ENCODE measurements around the gene MPV17. TPM values are rescaled to one million over a fixed set of nuclear protein-coding genes. Genes with fewer than 3 reads are reported as not detected.

MPV17 gene
- total and polyA plus RNA-seq, 2 donors (not counting 1 experiment from before 2014, with no cell fraction given) = 103 to 137 TPM

- intact Hi-C loops (cut with micrococcal nuclease) = no loop called here
- WGBS (ENCODE audit: insufficient coverage) = 95% methylated on average over 7 of the region's 9 CpGs
- no peak for TF ChIP-seq CTCF (IDR thresholded peaks at IDR 0.05)
- no peak for TF ChIP-seq EZH2 (IDR thresholded peaks at IDR 0.05; ENCODE audit: borderline replicate concordance, insufficient read depth, low read depth, low read length, poor library complexity, severe bottlenecking)
- ChIA-PET CTCF (interaction anchor here (1.5 to 1.8 kb wide), 2 partner anchors 11 to 35 kb away, joined by 3 to 9 read pairs; no protein-coding TSS in a partner anchor), POLR2A (no interaction called here)
- DNase-seq (no peak), ATAC-seq (ENCODE audit: low read depth) (no peak)
- Histone ChIP-seq H2AFZ (ENCODE audit: insufficient read depth, low read depth, low read length, poor library complexity, severe bottlenecking) (no peak overlapping the region), H3K9ac (ENCODE audit: low read length) (no peak overlapping the region), H3K9me3 (ENCODE audit: control extremely low read depth in 1 of 3, control insufficient read depth in 2 of 3, insufficient read depth in 1 of 3, low read length in 2 of 3) (no peaks in the 10 kb centered on the region), H3K4me2 (replicated peaks; ENCODE audit: low read depth, low read length, poor library complexity, severe bottlenecking) (no peak overlapping the region), H3K27ac (ENCODE audit: low read length in 2 of 2) (no peak overlapping the region), H3K36me3 (replicated peaks in 1 of 2; ENCODE audit: control extremely low read depth in 1 of 2, control insufficient read depth in 1 of 2, extremely low read depth in 1 of 2, insufficient read depth in 2 of 2, low read length in 1 of 2) (peaks cover 4 to 21% of the 10 kb centered on the region in 2 experiments), H4K20me1 (ENCODE audit: control insufficient read depth, insufficient read depth, low read length, poor library complexity, severe bottlenecking) (peaks cover 11% of the 10 kb centered on the region), H3K79me2 (ENCODE audit: control insufficient read depth, insufficient read depth, low read length) (peaks cover 5% of the 10 kb centered on the region), H3K4me3 (ENCODE audit: control extremely low read depth in 1 of 5, extremely low read depth in 1 of 5, insufficient read depth in 1 of 5, low read depth in 2 of 5, low read length in 4 of 5) (no peak overlapping the region), H3K4me1 (ENCODE audit: control insufficient read depth in 2 of 2, insufficient read depth in 2 of 2, low read length in 2 of 2) (no peaks in the 10 kb centered on the region), H3K27me3 (replicated peaks in 1 of 4; ENCODE audit: control extremely low read depth in 1 of 4, control insufficient read depth in 3 of 4, insufficient read depth in 4 of 4, low read length in 3 of 4) (no peaks in the 10 kb centered on the region)
- Mint-ChIP-seq H3K27ac (no peak overlapping the region), H3K9me3 (ENCODE audit: insufficient read depth) (no peaks in the 10 kb centered on the region), H3K4me3 (no peak overlapping the region), H3K4me1 (no peaks in the 10 kb centered on the region), H3K27me3 (no peaks in the 10 kb centered on the region)
Measured at GRCh38 chr2:27314709-27315108, 8.2 kb downstream of the MPV17 start.

- intact Hi-C loops (cut with micrococcal nuclease) = no loop called here
- H4K20me1 ChIP-seq (ENCODE audit: control insufficient read depth, insufficient read depth, low read length, poor library complexity, severe bottlenecking) = peaks cover 11% of the 10 kb centered on the region
- no peaks in the 10 kb centered on the region for H3K4me1 ChIP-seq (ENCODE audit: control insufficient read depth in 2 of 2, insufficient read depth in 2 of 2, low read length in 2 of 2)
- H3K79me2 ChIP-seq (ENCODE audit: control insufficient read depth, insufficient read depth, low read length) = peaks cover 2% of the 10 kb centered on the region
- ATAC-seq (ENCODE audit: low read depth) (no peak), DNase-seq (no peak)
- H2AFZ ChIP-seq (ENCODE audit: insufficient read depth, low read depth, low read length, poor library complexity, severe bottlenecking) = no peak overlapping the region
- H3K36me3 ChIP-seq (replicated peaks in 1 of 2; ENCODE audit: control extremely low read depth in 1 of 2, control insufficient read depth in 1 of 2, extremely low read depth in 1 of 2, insufficient read depth in 2 of 2, low read length in 1 of 2) = peaks cover 4 to 24% of the 10 kb centered on the region in 2 experiments
- H3K27me3 Mint-ChIP-seq = no peaks in the 10 kb centered on the region
- ChIA-PET POLR2A (interaction anchor here (0.6 kb wide), 1 partner anchor 41 kb away, joined by 4 read pairs; no protein-coding TSS in a partner anchor), CTCF (interaction anchor here (1.5 to 1.8 kb wide), 2 partner anchors 11 to 34 kb away, joined by 3 to 9 read pairs; no protein-coding TSS in a partner anchor)
- H3K9ac ChIP-seq (ENCODE audit: low read length) = no peak overlapping the region
- no peaks in the 10 kb centered on the region for H3K9me3 ChIP-seq (ENCODE audit: control extremely low read depth in 1 of 3, control insufficient read depth in 2 of 3, insufficient read depth in 1 of 3, low read length in 2 of 3)
- H3K27ac ChIP-seq (ENCODE audit: low read length in 2 of 2) = no peak overlapping the region
- TF ChIP-seq EZH2 (IDR thresholded peaks at IDR 0.05; ENCODE audit: borderline replicate concordance, insufficient read depth, low read depth, low read length, poor library complexity, severe bottlenecking) (no peak), CTCF (IDR thresholded peaks at IDR 0.05) (no peak)
- no peaks in the 10 kb centered on the region for H3K4me1 Mint-ChIP-seq
- no peaks in the 10 kb centered on the region for H3K9me3 Mint-ChIP-seq (ENCODE audit: insufficient read depth)
- no peak overlapping the region for H3K4me2 ChIP-seq (replicated peaks; ENCODE audit: low read depth, low read length, poor library complexity, severe bottlenecking)
- H3K27me3 ChIP-seq (replicated peaks in 1 of 4; ENCODE audit: control extremely low read depth in 1 of 4, control insufficient read depth in 3 of 4, insufficient read depth in 4 of 4, low read length in 3 of 4) = no peaks in the 10 kb centered on the region
- H3K4me3 Mint-ChIP-seq = no peak overlapping the region
- WGBS (ENCODE audit: insufficient coverage) = 98% methylated on average over 3 of the region's 8 CpGs
- H3K4me3 ChIP-seq (ENCODE audit: control extremely low read depth in 1 of 5, extremely low read depth in 1 of 5, insufficient read depth in 1 of 5, low read depth in 2 of 5, low read length in 4 of 5) = no peak overlapping the region
- H3K27ac Mint-ChIP-seq = no peak overlapping the region
Measured at GRCh38 chr2:27313882-27314645, 8.8 kb downstream of the MPV17 start.

Data from B cell (primary cell).